Ammon's horn (tissue), 1 donor: Measurements from ENCODE around the gene NEU3.
"Not testable (repeated sequence)": the region's sequence is repeated elsewhere in the genome, so short reads cannot be mapped to it uniquely, and the experiment has no call there.

Experiments used
- DNase-seq: peaks from one replicate; pipeline ENCODE4 v3.0.0-alpha.2; 2016; ENCODE audit warnings: low spot score

NEU3 gene, protein sequence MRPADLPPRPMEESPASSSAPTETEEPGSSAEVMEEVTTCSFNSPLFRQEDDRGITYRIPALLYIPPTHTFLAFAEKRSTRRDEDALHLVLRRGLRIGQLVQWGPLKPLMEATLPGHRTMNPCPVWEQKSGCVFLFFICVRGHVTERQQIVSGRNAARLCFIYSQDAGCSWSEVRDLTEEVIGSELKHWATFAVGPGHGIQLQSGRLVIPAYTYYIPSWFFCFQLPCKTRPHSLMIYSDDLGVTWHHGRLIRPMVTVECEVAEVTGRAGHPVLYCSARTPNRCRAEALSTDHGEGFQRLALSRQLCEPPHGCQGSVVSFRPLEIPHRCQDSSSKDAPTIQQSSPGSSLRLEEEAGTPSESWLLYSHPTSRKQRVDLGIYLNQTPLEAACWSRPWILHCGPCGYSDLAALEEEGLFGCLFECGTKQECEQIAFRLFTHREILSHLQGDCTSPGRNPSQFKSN

GRCh38 chr11:74988541-74989259 is at the start of gene NEU3:
NEU3 (plus strand) TSS chr11:74988933; CDS start chr11:74989061, 128 bp downstream.
- DNase-seq, result peak; percentile 83

GRCh38 chr11:74941492-74941891 is 47.2 kb upstream of the NEU3 start:
- no peak for DNase-seq

GRCh38 chr11:74942073-74942759 is 46.5 kb upstream of the NEU3 start:
- no peak for DNase-seq

GRCh38 chr11:74948546-74948897 is 40.2 kb upstream of the NEU3 start:
- DNase-seq, result no peak

GRCh38 chr11:74948898-74949752 is 39.6 kb upstream of the NEU3 start, which contains the start of the genes SPCS2 and XRRA1:
SPCS2 (plus strand) TSS chr11:74949266; CDS start chr11:74949286, 20 bp downstream.
XRRA1 (minus strand) TSS chr11:74949091; CDS start chr11:74940878, 8,213 bp downstream.
- DNase-seq, result peak; percentile 99

DNA sequence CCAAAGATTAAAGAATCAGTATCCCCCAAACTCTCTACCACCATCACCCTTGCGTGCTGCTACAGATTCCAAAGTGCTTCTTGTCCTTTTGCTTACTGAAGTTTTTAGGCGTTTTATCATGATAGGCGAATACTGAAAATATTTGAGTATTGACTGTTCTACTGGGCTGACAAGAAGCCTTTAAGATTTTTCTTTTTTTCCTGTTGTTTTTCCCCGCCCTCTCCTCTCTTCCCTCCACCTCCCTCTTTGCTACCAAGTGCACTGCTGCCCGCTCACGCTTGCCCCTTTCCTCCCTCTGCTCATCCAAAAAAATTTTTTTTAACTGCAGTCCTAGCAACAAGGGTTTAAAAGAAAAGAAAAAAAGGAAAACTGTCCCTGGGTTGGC is 39.0 kb upstream of the NEU3 start:
- no peak for DNase-seq

GRCh38 chr11:74950374-74950969 is 38.3 kb upstream of the NEU3 start:
- DNase-seq, result no peak

- DNase-seq, result no peak
Measured at GRCh38 chr11:74951226-74951625, 37.5 kb upstream of the NEU3 start.

DNA sequence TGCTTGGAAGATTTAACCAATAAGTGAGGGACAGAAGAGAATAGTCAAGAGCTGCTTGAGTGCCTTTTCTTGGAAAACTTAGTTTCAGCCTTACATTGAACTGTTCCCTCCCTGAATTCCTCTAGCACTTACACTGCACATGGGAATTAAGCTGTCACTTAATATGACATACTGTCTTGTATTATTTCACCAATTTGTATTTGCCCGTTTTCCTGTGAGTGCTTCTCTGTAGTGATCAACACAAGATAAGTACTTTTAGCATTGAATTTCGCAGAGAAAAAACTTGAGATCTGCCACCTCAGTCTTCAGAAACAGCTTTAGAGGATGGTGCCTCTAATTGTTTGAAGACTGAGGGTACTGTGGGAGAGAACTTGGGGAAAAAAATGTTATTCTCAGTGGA is 36.0 kb upstream of the NEU3 start:
- no peak for DNase-seq

GRCh38 chr11:74953451-74953850 is 35.3 kb upstream of the NEU3 start:
- no peak for DNase-seq

DNA sequence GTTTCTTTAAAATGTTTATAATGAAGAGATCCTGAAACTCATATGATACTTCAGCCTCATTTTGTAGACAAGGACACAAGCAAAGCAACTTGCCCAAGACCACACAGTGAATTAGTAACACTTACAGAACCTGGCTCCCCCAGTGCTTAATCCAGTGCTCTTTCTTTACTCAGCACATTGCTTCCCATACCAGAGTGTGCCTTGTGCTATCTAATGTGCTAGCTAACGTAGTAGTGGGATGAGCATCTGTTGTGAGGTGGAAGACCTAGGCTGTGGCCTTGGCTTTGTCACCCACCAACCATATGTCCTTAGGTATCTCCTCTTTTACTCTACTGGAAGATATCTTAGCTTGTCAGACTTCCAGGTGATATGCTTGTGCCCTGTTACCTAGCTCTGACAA is 34.5 kb upstream of the NEU3 start:
- no peak for DNase-seq

GRCh38 chr11:74956397-74957015 is 32.2 kb upstream of the NEU3 start:
- no peak for DNase-seq

DNA sequence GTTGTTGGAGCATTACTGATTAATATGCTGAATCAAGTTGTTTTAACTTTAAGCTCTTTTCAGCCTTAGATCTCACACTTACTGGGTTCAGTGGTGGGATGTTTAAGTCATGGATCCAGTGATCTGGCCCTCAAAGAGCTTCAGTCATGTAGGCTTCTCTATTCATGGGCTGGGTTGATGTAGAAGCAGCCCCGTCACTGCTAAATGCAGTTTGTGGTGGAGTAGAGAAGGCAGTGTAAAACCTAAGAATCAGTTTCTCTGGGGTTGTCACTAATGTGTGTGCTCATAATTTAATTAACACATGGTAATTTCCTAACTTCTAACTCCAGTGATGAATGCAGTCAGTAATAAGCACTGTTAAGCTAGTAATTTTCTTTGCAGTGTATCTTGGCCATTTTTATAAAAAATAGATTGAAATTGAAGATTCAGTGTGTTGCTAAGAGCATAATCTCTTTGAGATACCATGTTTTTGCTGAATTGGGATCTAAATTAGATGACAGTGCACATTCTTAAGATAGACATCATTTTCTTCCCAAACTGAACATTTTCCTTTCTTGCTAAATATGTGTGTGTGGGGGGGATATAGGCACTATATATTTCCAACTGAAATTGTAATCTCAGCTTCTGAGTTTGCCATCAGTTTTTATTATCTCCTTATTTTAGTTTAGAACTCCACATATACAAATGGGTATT is 30.6 kb upstream of the NEU3 start:
- no peak for DNase-seq

DNA sequence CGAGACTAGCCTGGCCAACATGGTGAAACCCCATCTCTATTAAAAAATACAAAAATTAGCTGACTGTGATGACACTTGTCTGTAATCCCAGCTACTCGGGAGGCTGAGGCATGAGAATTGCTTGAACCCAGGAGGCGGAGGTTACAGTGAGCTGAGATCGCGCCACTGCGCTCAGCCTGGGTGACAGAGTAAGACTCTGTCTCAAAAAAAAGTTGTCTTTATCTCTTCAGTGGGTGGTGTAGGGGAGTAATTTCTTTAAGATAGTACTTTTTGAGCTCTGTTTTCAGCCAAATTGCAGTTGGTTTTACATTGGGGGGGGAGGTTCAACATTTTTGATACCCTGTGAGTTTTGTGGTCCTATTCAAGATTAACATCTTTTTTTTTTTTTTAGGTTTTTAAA is 28.6 kb upstream of the NEU3 start:
- not testable (repeated sequence) for DNase-seq

DNA sequence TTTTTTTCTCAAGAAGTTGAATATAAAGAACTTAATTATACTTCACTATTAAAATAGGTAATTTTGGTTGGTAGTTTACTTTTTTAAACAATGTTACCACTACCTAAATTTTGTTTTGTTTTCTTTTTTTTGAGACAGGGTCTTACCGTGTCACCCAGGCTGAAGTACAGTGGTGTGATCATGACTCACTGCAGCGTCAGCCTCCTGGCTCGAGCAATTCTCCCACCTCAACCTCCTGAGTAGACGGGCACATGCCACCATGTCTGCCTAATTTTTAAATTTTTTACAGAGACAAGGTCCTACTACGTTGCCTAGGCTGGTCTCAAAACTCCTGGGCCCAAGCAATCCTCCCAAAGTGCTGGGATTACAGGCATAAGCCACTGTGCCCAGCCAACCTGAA is 22.1 kb upstream of the NEU3 start:
- no peak for DNase-seq

DNA sequence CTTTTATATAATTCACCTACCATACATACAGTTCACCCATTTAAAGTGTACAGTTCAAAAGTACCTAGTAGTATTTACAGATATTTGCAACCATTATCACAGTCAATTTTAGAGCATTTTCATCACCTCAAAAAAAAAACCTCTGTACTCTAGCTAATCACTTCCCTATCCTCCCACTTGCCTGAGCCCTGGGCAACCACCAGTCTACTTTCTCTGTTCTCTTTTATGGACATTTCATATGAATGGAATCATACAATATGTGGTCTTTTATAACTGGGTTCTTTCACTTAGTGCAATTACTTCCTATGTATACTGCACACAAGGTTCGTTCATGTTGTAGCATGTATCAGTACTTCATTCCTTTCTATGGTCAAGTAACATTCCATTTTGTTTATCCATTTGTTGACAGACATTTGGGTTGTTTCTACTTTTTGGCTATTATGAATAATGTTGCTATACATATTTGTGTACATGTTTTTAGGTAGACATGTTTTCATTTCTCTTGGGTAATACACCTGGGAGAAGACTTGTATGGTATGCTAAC is 17.8 kb upstream of the NEU3 start:
- no peak for DNase-seq

GRCh38 chr11:74971424-74971823 is 17.3 kb upstream of the NEU3 start:
- DNase-seq, result peak; percentile 64

DNA sequence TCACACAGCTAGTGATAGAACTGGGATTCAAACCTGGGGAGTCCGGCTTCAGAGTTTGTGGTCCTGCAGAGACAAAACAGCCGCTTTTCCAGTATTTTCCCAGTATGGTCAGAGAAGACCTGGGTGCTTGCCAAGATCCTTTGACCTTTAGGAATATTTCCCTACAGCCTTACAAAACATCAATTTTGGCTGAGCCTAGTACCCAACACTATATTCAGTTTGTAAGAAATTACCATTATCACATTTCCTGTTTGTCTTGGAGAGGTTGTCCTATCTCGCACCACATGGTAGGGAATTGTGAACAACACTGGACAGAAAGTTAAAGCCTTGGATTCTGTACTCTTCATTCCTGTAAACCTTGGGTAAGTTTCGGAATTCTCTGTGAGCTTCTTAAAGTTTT is 10.7 kb upstream of the NEU3 start:
- DNase-seq, result no peak

DNA sequence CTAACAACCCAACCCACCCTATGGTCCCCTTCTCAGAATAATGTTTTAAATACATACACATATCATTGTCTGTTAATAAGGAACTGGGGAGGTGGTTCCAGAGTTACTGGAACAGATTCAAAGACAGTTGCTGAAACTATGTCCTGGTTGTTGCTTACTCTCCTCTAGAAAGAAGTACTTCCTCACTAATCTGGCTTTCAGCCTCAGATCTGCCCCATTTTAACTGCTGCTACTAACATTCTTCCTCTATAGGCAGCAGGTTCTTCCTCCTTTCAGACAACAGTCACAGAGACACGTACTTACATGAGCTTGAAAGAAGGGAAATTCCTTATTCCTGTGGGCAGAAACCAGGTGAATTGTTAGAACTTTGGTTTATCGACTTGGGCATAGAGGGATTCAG is 8.1 kb upstream of the NEU3 start:
- no peak for DNase-seq

DNA sequence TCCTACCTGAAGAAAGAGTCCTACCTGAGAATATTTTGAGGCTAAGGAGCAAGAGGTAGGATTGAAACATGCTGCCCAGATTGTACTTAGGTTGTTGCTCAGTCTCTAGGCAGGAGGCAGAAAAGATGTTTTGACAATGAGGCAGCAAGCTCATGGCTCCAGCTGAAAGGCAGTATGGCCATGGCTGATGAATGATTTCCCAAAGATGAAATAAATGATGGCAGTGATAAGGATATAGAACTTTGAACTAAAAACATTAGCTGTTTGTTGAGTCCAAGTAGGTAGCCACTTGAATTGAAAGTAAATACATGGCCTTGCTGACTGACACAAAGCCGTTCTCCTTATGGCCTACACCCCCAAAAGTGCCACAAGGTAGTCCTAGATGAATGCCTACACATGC is 6.8 kb upstream of the NEU3 start:
- no peak for DNase-seq
